ENCODE data around the gene MRPS18A. TPM values are rescaled to one million over a fixed set of nuclear protein-coding genes. Genes with fewer than 3 reads are reported as not detected.
A peak's percentile ranks its signal among the peaks of the same experiment; 100 is the strongest.

Gene MRPS18A
- total RNA-seq, 3 donors from 2014 or later = 36.9 to 65.7 (median 61.9) TPM

- ATAC-seq = no peak
- intact Hi-C loops (cut with DNase I, micrococcal nuclease) = no loop called here
- Histone ChIP-seq H3K9me3 (no peaks in the 10 kb centered on the region), H3K36me3 (ENCODE audit: low read depth) (no peaks in the 10 kb centered on the region), H3K4me1 (ENCODE audit: low read depth) (peaks cover 13% of the 10 kb centered on the region), H3K4me3 (no peak overlapping the region)
- no peak for DNase-seq
- TF ChIP-seq CTCF (IDR thresholded peaks at IDR 0.05) = no peak
Observed at GRCh38 chr6:43710576-43710975, 23.0 kb upstream of the MRPS18A start.

- TF ChIP-seq CTCF (IDR thresholded peaks at IDR 0.05) = no peak
- ATAC-seq (peak; percentile 28), DNase-seq (no peak)
Observed at GRCh38 chr6:43709654-43710303, 22.2 kb upstream of the MRPS18A start.

GRCh38 chr6:43708860-43709653, 21.5 kb upstream of the MRPS18A start:
- ATAC-seq = peak; percentile 9
- DNase-seq = no peak

More at GRCh38 chr6:43709654-43710303, 22.2 kb upstream of the MRPS18A start:
- intact Hi-C loops (cut with DNase I, micrococcal nuclease) = no loop called here
- no peaks in the 10 kb centered on the region for H3K36me3 ChIP-seq (ENCODE audit: low read depth)
- H3K9me3 ChIP-seq = no peaks in the 10 kb centered on the region
- peaks cover 19% of the 10 kb centered on the region for H3K4me1 ChIP-seq (ENCODE audit: low read depth)
- no peak overlapping the region for H3K4me3 ChIP-seq

GRCh38 chr6:43707767-43708166, 20.2 kb upstream of the MRPS18A start:
- Histone ChIP-seq H3K4me1 (ENCODE audit: low read depth) (peaks cover 38% of the 10 kb centered on the region), H3K36me3 (ENCODE audit: low read depth) (no peaks in the 10 kb centered on the region), H3K4me3 (no peak overlapping the region), H3K9me3 (no peaks in the 10 kb centered on the region)
- intact Hi-C loops (cut with DNase I, micrococcal nuclease) = no loop called here
- DNase-seq (no peak), ATAC-seq (no peak)
- no peak for TF ChIP-seq CTCF (IDR thresholded peaks at IDR 0.05)

More at GRCh38 chr6:43708860-43709653, 21.5 kb upstream of the MRPS18A start:
- TF ChIP-seq CTCF (IDR thresholded peaks at IDR 0.05) = no peak
- Histone ChIP-seq H3K4me3 (no peak overlapping the region), H3K4me1 (ENCODE audit: low read depth) (peaks cover 25% of the 10 kb centered on the region), H3K36me3 (ENCODE audit: low read depth) (no peaks in the 10 kb centered on the region), H3K9me3 (no peaks in the 10 kb centered on the region)
- intact Hi-C loops (cut with DNase I, micrococcal nuclease) = no loop called here

- Histone ChIP-seq H3K9me3 (no peaks in the 10 kb centered on the region), H3K4me1 (ENCODE audit: low read depth) (peaks cover 39% of the 10 kb centered on the region), H3K4me3 (no peak overlapping the region), H3K36me3 (ENCODE audit: low read depth) (no peaks in the 10 kb centered on the region)
- DNase-seq (no peak), ATAC-seq (no peak)
- no peak for TF ChIP-seq CTCF (IDR thresholded peaks at IDR 0.05)
- intact Hi-C loops (cut with DNase I, micrococcal nuclease) = no loop called here
Observed at GRCh38 chr6:43707269-43707668, 19.7 kb upstream of the MRPS18A start.

Data from mucosa of descending colon (tissue), 3 donors.